Spleen (tissue), 7 donors: ENCODE results near the gene SERPINA4.

ENCODE experiments used
- CTCF ChIP-seq, 11 experiments: fragments of 200-600 bp in 7 of 11; fragments of 450-650 bp in 4 of 11; sonication (generic) in 4 of 11; IDR thresholded peaks in 8 of 11; conservative IDR thresholded peaks in 3 of 11; 1 replicate in 7 of 11; 2 replicates in 4 of 11; pipeline versions ENCODE4 v1.4.0 to v1.8.0; 2016 to 2021; ENCODE audit warnings: antibody characterized with exemption in 11 of 11, inconsistent platforms in 4 of 11, mild to moderate bottlenecking in 1 of 11
- POLR2A ChIP-seq, 3 donors: fragments of 450-650 bp; IDR thresholded peaks; one replicate each; pipeline ENCODE4 v1.5.1; 2017; ENCODE audit warnings: antibody characterized with exemption in 3 of 3, mild to moderate bottlenecking in 1 of 3
- donor health status: DM: no; HTN: no; CAD: no; lungs with moderate emphysema.
- donor health status: DM: no; HTN: no; CAD: no.
- donor health status: DM: no; HTN: no; CAD: no.

GRCh38 chr14:94561656-94562010, 391 bp downstream of the SERPINA4 start:
- TF ChIP-seq POLR2A (IDR thresholded peaks at IDR 0.05) (no peak), CTCF (IDR thresholded peaks at IDR 0.05 in 8 of 11, conservative IDR thresholded peaks at IDR 0.05 in 3 of 11) (no peak)
